Suprapubic skin (tissue), 3 donors: Measurements from ENCODE around the gene PPP1R15B.

Experiments
- CTCF ChIP-seq, 2 donors: fragments of 200-600 bp in 1 of 2; fragments of 450-650 bp in 1 of 2; sonication (generic) in 1 of 2; IDR thresholded peaks; one replicate each; pipeline ENCODE4 v1.5.1; 2016 to 2019; ENCODE audit warnings: antibody characterized with exemption in 2 of 2, mild to moderate bottlenecking in 1 of 2, moderate library complexity in 1 of 2
- POLR2A ChIP-seq, 2 donors: fragments of 450-650 bp; IDR thresholded peaks; one replicate each; pipeline ENCODE4 v1.6.1; 2017; ENCODE audit warnings: antibody characterized with exemption in 2 of 2, mild to moderate bottlenecking in 2 of 2, moderate library complexity in 2 of 2

- TF ChIP-seq CTCF (IDR thresholded peaks at IDR 0.05) (no peak), POLR2A (IDR thresholded peaks at IDR 0.05) (no peak)
These were observed 55.7 kb downstream of the PPP1R15B start for GRCh38 chr1:204355913-204356312.
